Epithelial cell of prostate (primary cell): ENCODE results near the gene CNIH3.

Source experiments
- DNase-seq: peaks from one replicate; pipeline ENCODE4 v3.0.0-alpha.2; 2011; ENCODE audit warnings: low read depth, low spot score
- H3K27ac ChIP-seq: fragments of 450-650 bp; 2 replicates; pipeline ENCODE4 v1.5.1; 2017; ENCODE audit warnings: mild to moderate bottlenecking

The CNIH3 gene

DNA sequence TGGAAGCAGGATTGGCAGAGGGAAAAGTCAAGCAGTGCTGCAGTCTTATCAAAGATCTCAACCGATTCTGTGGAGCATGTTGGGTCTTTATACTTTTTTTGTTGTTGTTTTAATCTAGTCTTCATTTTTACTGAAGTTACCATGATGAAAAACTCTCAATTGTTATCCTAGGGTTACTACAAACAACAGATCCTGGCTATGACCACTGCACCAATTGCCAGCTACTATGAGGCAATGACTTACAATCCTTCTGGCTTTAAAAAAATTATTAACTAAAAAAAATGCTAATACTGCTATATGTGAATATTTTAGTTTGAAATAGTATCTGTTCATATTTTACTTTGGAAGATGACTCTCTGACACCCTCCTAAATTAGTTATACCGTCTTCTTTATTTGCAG is 145.9 kb downstream of the CNIH3 start:
- H3K27ac ChIP-seq, result no peak overlapping the region
- DNase-seq, result no peak

DNA sequence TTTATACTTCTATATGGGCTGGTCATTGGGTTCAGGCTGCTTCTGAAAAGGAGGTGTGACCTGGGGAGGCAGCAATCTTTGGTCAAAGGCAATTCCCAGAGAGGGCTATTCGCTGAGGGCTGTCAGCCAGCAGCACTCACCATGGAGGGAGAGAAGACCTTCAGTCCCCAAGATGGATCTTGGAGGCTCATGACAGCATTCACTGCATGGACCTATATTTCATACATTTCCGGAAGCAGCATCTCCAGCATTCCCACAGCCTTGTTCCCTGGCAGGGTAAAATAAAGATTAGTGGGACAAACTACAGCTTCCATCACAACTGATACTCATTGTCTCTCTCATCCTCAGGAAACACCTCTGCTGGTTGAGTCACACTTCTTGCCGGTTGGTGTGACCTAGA is 146.6 kb downstream of the CNIH3 start:
- H3K27ac ChIP-seq, result no peak overlapping the region
- no peak for DNase-seq

DNA sequence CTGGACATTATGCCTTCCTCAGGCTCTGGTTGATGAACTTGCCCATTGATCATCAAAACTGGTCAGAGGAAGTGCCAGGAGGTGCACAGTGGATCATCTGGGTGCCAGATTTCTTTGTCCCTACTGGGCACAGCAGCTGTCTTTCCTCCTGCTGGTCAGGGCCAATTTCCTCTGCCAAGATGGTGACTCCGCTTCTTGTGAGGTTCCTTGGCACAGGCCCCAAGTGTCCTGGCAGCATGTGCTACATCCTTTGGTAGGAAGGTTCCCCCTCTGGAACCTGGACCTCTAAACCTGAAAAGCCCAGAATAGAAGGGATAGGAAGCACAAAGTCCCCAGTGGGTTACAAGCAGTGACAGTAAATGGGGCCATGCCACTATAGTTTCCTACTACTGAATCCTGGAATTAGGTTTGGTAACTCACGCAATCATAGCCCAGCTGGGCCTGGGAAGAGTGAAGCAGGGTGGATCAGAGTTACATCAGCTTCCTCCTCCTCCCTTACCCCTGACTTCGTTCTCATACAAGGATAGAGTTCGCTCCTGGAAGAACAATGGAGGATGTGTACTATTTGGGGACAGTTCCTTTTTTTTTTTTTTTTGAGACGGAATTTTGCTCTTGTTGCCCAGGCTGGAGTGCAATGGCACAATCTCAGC is 147.1 kb downstream of the CNIH3 start:
- no peak overlapping the region for H3K27ac ChIP-seq
- no peak for DNase-seq

DNA sequence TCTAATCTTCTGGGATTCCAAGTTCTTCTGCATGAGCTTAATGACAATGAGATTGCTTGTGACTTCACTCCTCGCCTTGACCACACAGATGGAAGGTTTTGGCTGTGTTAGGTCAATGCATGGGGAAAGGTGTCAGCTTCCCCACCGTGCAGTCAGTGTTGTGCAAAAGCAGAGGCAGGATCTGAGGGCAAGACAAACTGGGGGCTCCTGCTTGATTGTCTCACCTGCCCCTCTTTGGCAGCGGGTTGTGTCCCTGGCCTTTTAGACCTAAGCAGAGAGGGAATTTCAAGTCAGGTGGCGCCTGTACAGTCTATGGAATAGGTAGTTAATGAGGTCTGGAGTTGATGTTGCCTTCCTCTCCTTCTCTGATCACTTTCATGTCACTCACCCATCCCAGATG is 150.1 kb downstream of the CNIH3 start:
- no peak overlapping the region for H3K27ac ChIP-seq
- DNase-seq, result no peak

DNA sequence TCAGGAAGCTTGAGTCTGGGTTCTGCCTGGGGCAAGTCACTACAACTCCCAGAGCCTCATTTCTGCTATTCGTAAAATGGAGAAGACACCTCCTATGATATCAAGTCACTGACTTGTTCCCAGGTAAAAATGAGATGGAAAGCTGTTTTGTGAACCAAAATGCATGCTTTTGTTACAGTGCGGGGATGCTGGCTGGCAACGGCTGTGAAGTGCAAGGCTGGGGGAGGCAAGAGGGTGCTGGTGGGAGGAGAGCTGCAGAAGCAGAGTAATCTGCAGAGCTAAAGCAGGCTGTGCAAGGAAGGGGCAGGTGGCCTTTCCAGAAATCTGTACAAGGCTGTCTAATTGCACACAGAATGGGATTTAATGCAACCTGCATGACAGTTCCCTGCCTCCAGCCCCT is 150.9 kb downstream of the CNIH3 start:
- DNase-seq, result no peak
- H3K27ac ChIP-seq, result no peak overlapping the region

DNA sequence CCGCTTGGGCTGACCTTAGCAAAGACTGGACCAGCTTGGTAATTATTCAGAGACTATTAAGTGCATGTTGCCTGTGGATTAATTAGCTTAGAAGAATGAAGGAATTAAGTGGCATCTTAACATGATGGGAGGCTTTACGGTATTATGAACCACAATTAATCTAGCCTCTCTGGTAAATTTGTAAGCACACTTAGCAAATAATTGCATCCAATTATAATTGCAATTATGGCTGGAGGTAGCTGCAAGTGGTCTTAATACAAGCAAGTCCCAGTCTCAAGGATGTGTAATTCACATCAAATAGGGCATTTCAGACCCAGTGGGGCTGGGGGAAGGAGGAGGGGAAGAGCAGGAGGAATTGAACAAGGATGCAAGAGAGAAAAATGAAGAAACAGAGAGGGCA is 151.6 kb downstream of the CNIH3 start:
- no peak overlapping the region for H3K27ac ChIP-seq
- no peak for DNase-seq

DNA sequence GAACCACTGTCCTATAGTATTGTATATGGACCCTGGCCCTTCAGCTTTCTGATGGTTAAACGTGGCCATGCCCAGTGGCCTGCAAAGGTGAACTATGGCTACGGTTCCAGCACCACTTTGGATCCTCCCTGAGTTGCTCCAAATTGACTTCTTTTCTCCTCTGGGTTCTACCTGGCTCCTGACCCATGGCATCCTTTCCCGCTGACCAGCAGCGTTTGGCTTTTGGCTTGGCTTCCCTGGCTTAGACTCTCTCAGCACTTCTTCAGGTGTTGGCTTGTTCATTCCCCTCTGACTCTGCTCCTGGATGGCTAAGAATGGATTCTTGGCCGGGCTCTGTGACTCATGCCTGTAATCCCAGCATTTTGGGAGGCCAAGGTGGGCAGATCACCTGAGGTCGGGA is 152.9 kb downstream of the CNIH3 start:
- no peak for DNase-seq
- no peak overlapping the region for H3K27ac ChIP-seq

DNA sequence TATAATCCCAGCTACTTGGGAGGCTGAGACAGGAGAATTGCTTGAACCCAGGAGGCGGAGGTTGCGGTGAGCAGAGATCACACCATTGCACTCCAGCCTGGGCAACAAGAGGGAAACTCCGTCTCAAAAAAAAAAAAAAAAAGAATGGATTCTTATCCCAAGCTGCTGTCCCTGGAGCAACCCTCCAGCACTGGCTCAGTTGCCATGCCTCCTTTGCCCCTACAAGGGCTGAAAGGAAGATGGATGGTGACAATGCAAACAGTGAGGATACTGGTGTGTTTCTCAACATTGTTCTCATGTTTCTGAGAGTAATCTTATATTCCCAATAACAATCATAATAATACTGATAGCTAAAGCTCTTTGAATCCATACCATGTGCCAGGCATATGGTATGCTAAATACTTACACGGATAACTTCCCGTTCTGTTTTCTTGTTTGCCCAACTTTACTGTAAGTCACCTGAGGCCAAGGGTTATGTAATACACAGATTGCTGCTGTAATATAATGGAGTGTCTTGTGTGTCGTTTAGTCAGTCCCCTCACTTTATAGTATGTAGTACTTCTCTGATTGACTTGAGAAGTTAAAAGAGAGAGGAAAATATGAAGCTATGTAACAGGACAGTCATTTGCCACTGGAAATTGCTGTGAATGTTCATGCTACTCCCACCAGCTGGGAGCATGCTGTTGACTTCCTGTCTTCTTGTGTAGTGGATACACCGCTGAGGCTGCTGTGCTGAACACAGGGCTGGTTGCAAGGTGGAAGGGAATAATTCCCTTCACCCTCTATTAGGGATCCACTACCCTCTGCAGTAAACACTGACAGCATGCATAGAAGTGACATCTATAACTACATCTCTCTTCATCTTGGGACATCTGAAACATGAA is 153.6 kb downstream of the CNIH3 start:
- DNase-seq, result no peak
- H3K27ac ChIP-seq, result no peak overlapping the region

DNA sequence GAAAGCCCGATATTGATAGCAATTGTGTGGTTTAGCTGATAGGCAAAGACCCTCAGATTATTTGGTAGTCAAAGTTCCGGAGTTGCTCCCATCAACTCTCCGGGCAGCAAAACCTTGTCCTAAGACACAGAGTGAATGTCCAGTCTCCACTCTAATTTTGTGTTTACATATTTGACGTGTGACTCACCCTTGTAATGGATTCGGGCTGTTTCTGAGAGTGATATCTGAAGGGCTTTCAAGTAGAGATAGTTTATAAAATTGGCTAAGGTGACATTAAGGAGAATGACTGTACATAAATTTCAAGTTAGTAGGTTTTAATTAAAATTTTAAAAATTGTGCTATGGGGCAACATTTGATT is 154.2 kb downstream of the CNIH3 start:
- DNase-seq, result no peak
- H3K27ac ChIP-seq, result no peak overlapping the region

DNA sequence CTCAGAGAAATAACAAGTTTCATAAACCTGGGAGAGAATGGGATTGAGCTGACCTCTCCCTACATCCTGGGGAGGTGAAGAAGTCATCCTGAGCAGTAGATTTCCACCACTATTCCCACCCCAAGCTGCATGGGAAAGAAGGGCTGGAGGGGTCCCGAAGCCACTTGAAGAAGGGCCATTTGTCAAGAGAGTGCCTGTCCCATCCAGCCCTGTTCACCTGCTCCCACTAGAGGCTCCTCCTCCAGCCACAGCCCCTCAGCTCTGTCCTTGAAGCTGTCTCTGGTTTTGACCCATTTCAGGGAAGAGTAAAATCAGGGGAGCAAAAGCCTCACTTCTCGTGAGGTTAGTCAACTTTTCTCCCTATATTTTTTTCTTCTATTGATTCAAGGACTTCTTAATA is 157.5 kb downstream of the CNIH3 start:
- no peak overlapping the region for H3K27ac ChIP-seq

DNA sequence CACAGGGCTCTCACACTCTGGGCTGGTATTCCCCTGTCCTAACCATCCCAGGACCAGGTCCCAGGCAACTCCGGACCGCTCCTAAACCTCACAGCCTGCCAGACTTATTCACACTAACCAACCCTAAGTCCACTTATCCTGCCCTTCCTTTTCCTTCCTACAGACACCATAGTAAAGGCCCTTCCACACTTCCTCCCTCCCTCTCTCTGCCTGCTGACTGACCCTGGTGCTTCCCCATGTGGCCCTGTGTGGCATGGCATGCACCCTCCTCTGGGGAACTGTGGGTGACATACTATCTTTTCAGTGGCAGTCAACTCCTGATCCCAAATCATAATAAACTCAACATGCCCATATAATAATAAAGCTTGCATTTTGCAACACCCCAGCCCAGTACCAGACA is 158.3 kb downstream of the CNIH3 start:
- no peak for DNase-seq
- H3K27ac ChIP-seq, result no peak overlapping the region

More for the DNA sequence above, 157.5 kb downstream of the CNIH3 start:
- DNase-seq, result no peak

DNA sequence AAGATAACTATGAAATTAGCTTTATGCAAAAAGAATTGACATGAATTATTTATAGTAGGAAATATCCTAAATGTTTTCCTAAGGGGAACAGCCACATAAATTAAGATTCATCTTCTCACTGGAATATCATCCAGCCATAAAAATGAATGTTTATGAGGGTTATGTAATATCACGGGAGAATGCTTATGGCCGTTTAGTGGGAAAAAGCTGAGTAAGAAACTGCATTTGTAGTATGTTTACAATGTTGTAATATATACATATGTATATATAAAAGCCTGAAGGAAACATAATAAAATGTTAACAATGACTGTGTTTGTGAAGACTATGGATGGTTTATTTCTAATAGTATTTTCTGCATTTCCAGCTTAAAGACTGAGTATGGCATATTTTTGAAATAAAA is 161.1 kb downstream of the CNIH3 start:
- DNase-seq, result no peak
- no peak overlapping the region for H3K27ac ChIP-seq

DNA sequence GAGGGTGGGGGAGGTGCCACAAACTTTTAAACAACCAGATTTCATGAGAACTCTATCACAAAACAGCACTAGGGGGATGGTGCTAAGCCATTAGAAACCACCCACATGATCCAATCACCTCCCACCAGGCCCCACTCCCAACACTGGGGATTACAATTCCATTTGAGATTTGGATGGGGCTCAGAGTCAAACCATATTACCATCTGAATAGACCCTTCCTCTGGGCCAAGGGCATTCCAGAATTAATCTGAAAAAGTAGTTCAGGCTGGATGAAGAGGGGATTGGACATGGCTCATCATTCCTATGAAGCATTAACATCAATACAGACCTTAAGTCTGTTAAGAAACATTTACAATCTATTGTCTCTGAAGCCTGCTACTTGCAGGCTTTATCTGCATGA is 163.4 kb downstream of the CNIH3 start:
- H3K27ac ChIP-seq, result no peak overlapping the region
- DNase-seq, result no peak

DNA sequence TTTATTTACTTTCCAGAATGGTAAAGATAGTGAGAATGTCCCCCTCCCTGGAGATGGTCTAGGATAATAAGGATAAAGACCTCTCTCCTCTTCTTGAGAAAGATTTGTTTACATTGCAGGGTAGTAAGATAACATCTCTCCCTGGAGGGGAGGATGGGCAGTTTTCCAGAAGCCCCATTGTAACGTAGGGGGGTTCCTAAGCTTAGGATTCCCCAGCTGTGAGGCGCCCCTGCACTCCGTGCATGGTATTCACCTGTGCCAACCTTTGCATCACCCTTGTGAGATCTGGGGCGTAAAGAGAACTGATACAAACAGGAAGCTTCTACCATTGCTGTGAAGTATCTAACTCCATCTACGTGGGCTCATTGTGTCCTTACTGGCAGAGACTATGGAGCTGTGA is 164.6 kb downstream of the CNIH3 start:
- H3K27ac ChIP-seq, result no peak overlapping the region
- DNase-seq, result no peak

DNA sequence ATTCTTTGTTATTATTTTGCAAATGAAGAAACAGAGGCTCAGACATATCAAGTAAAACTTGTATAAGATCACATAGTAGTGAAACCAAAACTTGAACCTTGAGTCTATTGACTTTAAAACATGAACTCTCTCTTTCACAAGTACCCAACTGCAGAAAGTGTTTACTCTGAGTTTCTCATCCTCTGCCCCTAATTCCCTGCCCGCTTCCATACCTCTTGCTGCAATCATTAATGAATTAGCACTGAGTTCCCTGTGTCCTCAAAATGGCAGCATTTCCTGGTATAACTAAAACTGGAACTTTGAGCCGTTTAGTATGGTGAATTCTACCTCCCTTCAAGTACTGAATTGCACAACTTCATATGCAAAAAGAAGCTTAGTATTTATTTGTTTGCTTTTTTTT is 165.7 kb downstream of the CNIH3 start:
- H3K27ac ChIP-seq, result no peak overlapping the region
- DNase-seq, result no peak

DNA sequence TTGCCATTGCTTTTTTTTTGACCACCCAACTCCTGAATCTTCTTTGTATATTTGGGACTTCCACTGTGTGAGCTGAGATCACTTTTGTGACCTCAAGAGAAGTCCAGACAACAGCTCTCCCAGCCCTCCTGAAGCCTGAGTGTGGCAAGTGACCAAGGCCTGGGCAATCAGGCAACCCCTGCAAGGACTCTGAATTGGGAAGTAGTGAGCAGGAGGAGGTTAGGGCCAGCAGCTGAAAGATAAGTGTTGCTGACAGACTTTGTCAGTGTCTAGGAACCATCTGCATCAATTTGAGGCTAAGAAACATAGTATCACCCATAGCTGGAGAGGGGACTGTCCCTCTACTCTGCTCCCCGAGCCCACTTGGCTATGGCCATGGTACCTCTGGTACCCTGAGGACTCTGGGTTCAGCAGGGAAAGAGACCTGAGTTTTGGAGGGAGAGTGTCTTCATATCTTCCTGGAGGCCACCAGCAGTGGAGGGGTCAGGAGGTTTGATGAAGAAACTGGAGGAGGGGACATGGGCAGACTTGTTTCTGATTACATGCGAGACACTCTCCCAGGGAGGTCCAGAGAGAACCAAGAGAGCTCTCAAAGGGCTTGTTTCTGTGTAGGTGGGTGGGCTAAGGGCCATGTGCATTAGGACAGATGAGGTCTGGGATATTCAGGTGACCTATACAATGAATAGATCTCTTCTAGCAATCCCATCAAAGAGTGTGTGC is 166.3 kb downstream of the CNIH3 start:
- no peak overlapping the region for H3K27ac ChIP-seq
- DNase-seq, result no peak

DNA sequence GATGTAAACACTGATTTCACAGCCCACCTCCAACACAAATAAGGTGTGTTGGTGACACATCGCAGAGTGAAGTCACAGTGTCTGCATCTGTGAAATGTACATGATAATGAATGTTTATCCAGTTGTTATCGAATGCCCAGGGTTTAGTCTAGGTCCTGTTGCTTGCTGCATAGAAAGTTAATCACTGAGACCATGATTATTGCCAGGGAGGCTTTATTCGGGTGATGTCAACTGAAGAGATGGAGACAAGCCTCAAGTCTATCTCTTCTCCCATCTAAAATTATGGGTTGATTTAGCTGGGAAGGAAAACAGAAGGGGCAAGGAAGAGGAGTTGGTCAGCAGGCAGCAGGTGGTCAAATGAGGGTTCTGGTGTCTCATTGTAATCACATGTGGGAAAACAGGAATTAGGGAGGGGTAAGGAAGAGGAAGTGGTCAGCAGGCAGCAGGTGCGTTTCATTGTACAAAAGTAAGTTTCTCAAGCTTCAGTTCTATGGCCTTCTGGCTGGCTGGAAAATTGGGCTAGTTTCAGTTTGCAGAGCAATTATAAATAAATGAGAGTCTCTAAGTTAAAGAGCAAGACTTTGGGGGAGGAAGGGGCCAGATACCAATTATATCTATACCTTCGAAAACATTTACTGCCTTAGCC is 167.0 kb downstream of the CNIH3 start:
- H3K27ac ChIP-seq, result no peak overlapping the region
- no peak for DNase-seq

DNA sequence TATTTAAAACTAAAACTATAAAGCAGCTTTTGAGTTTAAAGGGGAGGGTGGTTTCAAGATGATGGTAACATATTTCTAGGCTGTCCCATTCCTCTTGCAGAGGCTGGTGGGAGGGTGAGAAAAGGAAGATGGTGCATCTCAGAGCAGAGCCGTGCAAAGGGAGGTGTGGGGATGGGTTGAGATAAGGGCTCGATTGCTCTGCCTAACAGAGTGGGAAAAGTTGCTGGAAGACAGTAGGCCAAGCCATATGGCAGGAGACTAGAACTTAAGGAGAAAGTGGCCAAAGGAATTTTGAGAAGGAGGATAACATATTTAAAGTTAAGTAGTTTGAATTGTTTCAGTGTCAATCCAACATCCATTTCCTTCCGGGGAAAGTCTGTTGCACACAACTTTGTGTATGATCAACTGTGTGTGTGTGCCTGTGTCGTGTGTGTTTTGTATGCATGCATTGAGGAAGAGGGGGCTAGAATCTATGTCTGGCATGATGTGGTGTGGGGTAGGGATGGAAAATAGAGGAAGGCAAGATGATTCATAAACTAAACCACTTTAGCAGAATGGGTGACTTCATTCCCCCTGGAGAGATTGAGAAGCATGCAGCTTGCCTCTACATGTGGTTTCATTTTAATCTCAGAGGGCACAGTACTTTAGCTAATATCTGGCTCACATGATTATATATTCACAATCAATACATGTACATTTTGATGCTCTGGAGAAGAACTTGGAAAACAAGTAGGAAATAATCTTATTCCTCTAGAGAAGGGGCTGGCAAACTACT is 168.3 kb downstream of the CNIH3 start:
- H3K27ac ChIP-seq, result no peak overlapping the region
- no peak for DNase-seq

DNA sequence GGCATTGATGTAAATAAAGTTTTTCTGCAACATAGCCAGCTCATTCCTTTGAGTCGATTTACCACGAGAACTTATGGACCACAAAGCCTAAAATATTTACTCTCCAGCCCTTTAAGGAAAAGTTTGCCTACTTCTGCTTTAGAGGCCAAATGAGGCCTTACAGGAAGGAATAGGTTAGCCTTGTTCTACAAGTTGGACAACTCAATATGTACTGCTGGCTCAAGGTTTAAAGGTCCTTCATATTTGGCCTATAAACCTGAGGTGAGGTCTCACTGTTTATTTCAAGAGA is 168.9 kb downstream of the CNIH3 start:
- DNase-seq, result no peak
- H3K27ac ChIP-seq, result no peak overlapping the region

DNA sequence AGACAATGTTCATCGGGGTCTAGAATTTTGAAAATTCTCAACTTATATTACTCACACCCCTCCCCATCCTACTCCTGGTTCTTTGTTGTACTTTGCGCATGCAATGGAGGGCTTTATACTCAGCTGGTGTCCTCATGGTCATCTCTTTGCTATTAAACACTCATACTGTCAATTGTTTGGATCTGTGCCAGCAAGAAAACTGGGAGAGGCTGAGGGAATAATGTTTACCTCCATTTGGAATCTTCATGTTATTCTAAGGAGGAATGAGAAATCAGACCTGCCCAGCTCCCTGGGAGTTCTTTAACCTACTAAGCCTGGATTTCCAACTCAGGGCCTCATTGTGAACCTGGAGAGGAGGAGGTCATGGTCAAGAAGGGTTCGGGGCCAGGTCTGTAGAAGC is 169.5 kb downstream of the CNIH3 start:
- H3K27ac ChIP-seq, result no peak overlapping the region
- no peak for DNase-seq
